Measurements from ENCODE around the gene FBLN1.
"Not testable (repeated sequence)": the region's sequence is repeated elsewhere in the genome, so short reads cannot be mapped to it uniquely, and the experiment has no call there.

FBLN1 gene

DNA sequence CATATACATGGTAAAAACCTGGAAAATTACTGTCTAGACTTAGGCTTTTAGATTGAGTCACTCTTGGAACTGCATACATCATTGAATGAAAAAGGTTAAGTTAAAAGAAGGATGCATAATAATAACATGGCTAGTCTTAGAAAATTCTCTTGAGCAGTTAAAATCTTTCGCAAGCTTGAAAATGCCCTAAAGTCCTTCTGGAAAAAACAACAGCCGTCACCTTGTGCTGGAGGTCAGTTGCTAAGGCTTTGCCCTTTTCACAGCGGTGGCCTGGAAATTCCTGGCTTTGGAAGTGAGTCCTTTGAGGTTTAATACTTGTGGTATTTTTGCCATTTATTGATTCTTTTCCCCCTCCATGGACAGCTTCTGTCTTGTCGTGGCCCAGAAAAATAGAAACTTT, 17.4 kb upstream of the FBLN1 start:
- Mint-ChIP-seq H3K27me3 (peaks cover 15% of the 10 kb centered on the region), H3K27ac (no peak overlapping the region), H3K9me3 (peaks cover 3% of the 10 kb centered on the region), H3K4me1 (ENCODE audit: low read depth) (no peaks in the 10 kb centered on the region), H3K36me3 (ENCODE audit: low read depth) (no peaks in the 10 kb centered on the region), H3K4me3 (no peak overlapping the region)

DNA sequence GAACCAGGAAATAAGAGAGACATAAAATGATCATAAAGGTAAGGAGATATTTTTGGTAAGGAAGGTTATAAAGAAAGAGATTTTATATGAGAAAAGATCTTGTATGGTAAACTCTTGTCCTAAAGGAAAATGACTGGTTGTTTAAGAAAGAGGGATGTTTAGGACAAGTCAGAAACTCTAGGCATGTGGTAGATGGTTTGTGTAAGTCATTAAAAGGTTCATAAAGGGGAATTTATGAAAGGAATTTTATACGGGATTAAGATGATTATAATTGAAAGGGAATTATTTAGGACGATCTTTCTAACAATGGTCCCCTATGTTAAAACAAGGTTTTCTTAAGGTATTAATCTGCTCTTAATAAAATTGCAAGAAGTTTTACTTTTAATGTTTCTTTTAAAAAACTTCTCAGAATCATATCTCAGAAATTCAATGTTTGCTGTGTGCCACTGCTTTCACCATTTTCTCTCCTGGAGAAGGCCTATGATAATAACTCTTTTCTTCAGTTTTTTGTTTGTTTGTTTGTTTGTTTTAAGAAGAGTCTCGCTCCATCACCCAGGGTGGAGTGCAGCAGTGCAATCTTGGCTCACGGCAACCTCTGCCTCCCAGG, 13.8 kb upstream of the FBLN1 start:
- H3K4me3 Mint-ChIP-seq, result no peak overlapping the region
- no peaks in the 10 kb centered on the region for H3K36me3 Mint-ChIP-seq (ENCODE audit: low read depth)
- peaks cover 14% of the 10 kb centered on the region for H3K27me3 Mint-ChIP-seq
- no peaks in the 10 kb centered on the region for H3K9me3 Mint-ChIP-seq
- no peaks in the 10 kb centered on the region for H3K4me1 Mint-ChIP-seq (ENCODE audit: low read depth)
- H3K27ac Mint-ChIP-seq, result no peak overlapping the region

DNA sequence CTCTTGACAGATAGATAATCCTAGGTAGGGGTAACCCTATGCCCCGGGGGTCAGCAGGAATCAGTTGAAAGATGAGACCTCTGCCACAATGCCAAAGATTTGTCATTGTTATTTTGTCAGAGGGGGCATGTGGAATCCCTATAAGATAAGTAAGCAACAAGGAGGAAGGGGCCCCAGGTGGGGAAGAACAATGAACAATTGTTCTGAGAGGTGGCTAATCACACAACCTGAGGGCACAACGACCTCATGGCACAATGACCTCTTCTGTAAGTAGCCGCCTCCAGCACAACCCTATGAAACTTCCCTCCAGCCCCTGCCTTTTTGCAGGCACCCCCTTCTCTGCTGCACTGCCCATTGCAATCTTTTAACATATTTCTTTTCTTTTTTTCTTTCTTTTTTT, 11.8 kb upstream of the FBLN1 start:
- Mint-ChIP-seq H3K4me1 (ENCODE audit: low read depth) (no peaks in the 10 kb centered on the region), H3K9me3 (no peaks in the 10 kb centered on the region), H3K4me3 (no peak overlapping the region), H3K27me3 (peaks cover 14% of the 10 kb centered on the region), H3K36me3 (ENCODE audit: low read depth) (no peaks in the 10 kb centered on the region), H3K27ac (no peak overlapping the region)

DNA sequence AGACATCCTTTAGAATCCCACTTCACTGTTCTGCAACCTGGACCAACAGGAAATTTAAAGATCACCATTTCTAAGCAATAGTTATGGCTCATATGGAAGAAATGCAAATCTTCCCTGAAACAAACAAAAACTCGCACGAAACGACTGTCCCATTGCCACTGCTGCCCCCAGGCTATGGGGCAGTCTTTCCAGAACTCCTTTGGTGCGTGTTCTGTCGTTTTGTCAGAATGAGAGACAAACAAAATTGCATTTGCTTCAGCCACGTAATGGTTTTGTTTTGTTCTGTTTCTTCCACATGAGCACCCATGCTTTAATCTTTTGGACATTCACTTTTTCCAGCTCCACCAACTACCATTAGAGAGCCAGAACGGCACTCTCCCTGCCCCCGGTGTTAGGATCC, 10.8 kb upstream of the FBLN1 start:
- Mint-ChIP-seq H3K27me3 (peaks cover 13% of the 10 kb centered on the region), H3K4me3 (no peak overlapping the region), H3K36me3 (ENCODE audit: low read depth) (no peaks in the 10 kb centered on the region), H3K9me3 (no peaks in the 10 kb centered on the region), H3K27ac (no peak overlapping the region), H3K4me1 (ENCODE audit: low read depth) (no peaks in the 10 kb centered on the region)

GRCh38 chr22:45493286-45493771, 9.4 kb upstream of the FBLN1 start:
- Mint-ChIP-seq H3K27me3 (peaks cover 17% of the 10 kb centered on the region), H3K4me1 (ENCODE audit: low read depth) (no peaks in the 10 kb centered on the region), H3K36me3 (ENCODE audit: low read depth) (no peaks in the 10 kb centered on the region), H3K4me3 (no peak overlapping the region), H3K27ac (no peak overlapping the region), H3K9me3 (no peaks in the 10 kb centered on the region)

DNA sequence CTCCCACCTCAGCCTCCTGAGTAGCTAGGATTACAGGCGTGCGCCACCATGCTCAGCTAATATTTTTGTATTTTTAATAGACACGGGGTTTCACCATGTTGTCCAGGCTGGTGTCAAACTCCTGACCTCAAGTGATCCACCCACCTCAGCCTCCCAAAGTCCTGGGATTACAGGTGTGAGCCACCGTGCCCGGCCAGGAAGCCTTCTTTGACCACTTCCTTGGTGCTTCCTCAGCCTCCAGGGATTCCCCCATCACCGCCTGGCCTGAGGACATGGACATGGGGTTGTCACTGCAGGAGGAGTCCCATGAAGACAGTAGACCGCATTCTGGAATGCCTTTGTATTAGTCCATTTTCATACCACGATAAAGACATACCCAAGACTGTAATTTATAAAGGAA, 8.4 kb upstream of the FBLN1 start:
- not testable (repeated sequence) for H3K27ac Mint-ChIP-seq; H3K4me3 Mint-ChIP-seq; H3K9me3 Mint-ChIP-seq; H3K4me1 Mint-ChIP-seq (ENCODE audit: low read depth); H3K36me3 Mint-ChIP-seq (ENCODE audit: low read depth)
- H3K27me3 Mint-ChIP-seq, result peaks cover 13% of the 10 kb centered on the region

GRCh38 chr22:45495616-45496015, 7.1 kb upstream of the FBLN1 start:
- peaks cover 15% of the 10 kb centered on the region for H3K27me3 Mint-ChIP-seq
- not testable (repeated sequence) for H3K4me1 Mint-ChIP-seq (ENCODE audit: low read depth); H3K36me3 Mint-ChIP-seq (ENCODE audit: low read depth); H3K27ac Mint-ChIP-seq; H3K9me3 Mint-ChIP-seq; H3K4me3 Mint-ChIP-seq

- H3K27me3 Mint-ChIP-seq, result peaks cover 22% of the 10 kb centered on the region
- H3K4me3 Mint-ChIP-seq, result no peak overlapping the region
- no peak overlapping the region for H3K27ac Mint-ChIP-seq
- no peaks in the 10 kb centered on the region for H3K4me1 Mint-ChIP-seq (ENCODE audit: low read depth)
- no peaks in the 10 kb centered on the region for H3K36me3 Mint-ChIP-seq (ENCODE audit: low read depth)
- no peaks in the 10 kb centered on the region for H3K9me3 Mint-ChIP-seq
Observed at GRCh38 chr22:45496451-45496941, 6.2 kb upstream of the FBLN1 start.

DNA sequence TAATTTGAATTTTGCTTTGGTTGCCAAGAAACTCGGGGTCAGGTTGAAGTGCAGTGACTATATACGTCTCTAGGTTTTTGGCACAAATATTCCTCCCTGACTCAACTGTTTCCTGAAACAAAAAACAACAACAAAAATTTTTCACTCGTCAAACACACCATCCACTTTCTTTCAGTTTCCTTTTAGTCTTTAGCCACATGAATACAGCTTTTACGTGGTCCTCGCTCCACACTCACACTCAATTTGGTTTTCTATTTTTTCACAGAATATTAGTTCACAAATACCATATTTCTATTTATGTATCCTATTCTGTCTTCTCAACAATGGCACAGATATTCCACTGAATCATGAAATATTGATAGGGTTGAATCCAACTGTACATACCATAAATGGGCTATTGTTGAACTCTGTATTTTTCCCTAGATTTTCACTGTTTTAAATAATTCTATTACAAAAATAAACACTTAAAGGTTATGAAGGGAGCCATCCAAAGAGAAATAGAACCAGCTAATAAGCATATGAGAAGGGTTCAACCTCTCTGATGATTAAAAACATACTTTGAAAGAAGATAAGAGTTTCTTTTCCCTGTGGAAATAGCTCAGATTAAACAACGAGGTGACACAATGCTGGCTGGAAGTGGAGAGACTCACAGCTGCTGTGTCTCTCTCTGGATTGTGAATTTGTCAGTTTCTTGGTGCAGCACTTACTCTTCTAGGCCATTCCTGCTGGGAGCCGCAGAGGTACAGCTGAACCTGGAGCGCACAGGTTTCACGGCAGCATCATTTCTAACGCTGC, 5.1 kb upstream of the FBLN1 start:
- H3K27ac Mint-ChIP-seq, result no peak overlapping the region
- no peaks in the 10 kb centered on the region for H3K9me3 Mint-ChIP-seq
- H3K36me3 Mint-ChIP-seq (ENCODE audit: low read depth), result no peaks in the 10 kb centered on the region
- no peaks in the 10 kb centered on the region for H3K4me1 Mint-ChIP-seq (ENCODE audit: low read depth)
- peaks cover 28% of the 10 kb centered on the region for H3K27me3 Mint-ChIP-seq
- no peak overlapping the region for H3K4me3 Mint-ChIP-seq

- peaks cover 42% of the 10 kb centered on the region for H3K27me3 Mint-ChIP-seq
- no peaks in the 10 kb centered on the region for H3K36me3 Mint-ChIP-seq (ENCODE audit: low read depth)
- H3K27ac Mint-ChIP-seq, result no peak overlapping the region
- no peak overlapping the region for H3K4me3 Mint-ChIP-seq
- no peaks in the 10 kb centered on the region for H3K9me3 Mint-ChIP-seq
- H3K4me1 Mint-ChIP-seq (ENCODE audit: low read depth), result peaks cover 7% of the 10 kb centered on the region
Observed at GRCh38 chr22:45499746-45500145, 2.9 kb upstream of the FBLN1 start.

DNA sequence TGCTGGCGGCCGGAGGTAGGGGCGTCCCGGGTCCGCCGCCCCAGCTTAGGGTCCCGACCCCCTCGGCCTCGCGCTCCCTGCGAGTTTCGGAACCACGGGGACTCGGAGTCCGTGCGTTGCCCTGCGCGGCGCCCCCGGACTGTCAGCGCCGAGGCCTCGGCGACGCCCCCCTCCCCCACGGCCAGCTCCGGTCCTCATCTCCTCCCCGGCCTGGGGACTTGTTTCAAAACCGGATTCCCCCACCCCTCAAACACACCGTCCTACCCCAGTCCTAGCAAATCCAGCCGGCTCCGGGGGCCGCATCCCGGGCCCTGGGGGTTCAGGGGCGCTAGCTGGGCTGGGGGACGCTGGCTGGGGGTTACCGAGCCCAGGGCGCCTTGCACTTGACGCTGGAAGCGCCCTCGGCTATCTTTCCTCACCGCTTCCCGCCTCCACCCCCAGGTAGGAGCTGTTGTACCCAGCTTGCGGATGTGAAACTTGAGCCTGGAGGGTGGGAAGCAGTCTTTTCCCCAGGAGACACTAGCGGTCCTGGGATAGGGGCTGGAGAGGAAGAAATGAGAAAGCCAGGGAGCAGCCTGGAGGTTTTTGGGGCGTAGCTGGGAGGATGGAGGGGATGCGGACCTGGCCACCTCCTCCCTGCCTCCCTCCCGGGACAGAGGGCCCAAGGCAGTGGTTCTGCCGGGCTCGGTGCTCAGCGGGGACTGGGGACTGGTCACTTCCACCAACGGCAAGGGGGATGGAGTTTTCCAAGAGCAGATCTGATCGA, 550 bp downstream of the FBLN1 start:
- Mint-ChIP-seq H3K36me3 (ENCODE audit: low read depth) (no peaks in the 10 kb centered on the region), H3K27ac (no peak overlapping the region), H3K4me3 (no peak overlapping the region), H3K9me3 (no peaks in the 10 kb centered on the region), H3K27me3 (peaks cover 53% of the 10 kb centered on the region), H3K4me1 (ENCODE audit: low read depth) (peaks cover 8% of the 10 kb centered on the region)

- Mint-ChIP-seq H3K9me3 (no peaks in the 10 kb centered on the region), H3K4me3 (no peak overlapping the region), H3K4me1 (ENCODE audit: low read depth) (peaks cover 8% of the 10 kb centered on the region), H3K27me3 (peaks cover 56% of the 10 kb centered on the region), H3K36me3 (ENCODE audit: low read depth) (no peaks in the 10 kb centered on the region), H3K27ac (no peak overlapping the region)
Observed at GRCh38 chr22:45503816-45504372, 1.2 kb downstream of the FBLN1 start.

DNA sequence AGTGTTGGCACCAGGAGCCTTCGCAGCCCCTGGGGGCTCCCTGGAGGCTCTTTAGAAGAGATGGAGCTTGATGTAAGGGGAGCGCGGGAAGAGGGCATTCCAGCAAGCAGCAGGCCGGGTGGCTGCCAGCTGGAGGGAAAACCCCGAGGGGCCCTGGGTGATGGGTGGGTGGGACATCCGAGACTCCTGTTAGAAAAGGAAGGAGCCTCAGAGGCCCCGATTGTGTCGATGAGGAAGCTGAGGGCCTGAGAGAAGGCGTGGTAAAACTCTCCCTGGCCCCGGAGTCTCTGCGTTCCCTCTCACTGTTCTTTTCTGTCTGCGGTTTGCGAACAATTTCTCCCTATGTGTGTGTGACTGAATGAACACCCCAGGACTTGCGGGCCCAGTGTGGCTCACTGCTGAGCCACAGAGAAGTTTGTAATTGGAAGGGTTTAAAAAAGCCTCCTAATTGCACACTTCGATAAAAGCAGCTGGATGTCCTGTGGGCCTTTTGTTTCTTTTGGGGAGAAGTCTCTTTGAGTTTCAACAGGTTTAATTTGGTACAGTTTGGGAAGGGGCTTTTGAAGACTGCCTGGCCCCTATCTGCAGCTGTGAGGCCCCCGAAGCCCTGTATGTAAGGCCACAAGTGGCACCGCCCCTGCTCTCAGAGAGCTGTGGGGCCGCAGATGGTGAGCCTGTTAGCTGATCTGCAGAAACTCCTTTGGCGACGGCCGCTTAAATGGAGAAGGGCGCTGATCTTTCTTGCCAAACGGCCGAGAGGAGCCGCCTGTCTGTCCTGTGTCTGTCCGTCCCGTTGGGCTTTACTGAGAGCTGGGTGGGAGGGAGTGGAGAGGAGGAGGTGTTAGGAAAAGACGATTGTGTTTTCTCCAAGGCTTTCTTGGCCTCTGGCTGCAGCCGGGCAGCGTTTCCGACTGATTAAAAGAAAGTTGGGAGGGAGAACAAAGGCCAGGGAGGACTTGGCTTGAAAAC, 2.0 kb downstream of the FBLN1 start:
- Mint-ChIP-seq H3K4me1 (ENCODE audit: low read depth) (peaks cover 8% of the 10 kb centered on the region), H3K27me3 (peaks cover 57% of the 10 kb centered on the region), H3K4me3 (no peak overlapping the region), H3K27ac (no peak overlapping the region), H3K36me3 (ENCODE audit: low read depth) (no peaks in the 10 kb centered on the region), H3K9me3 (no peaks in the 10 kb centered on the region)
